WI38 (cell line): Measurements from ENCODE around the gene IRF1.

Experiments
- H3K4me3 ChIP-seq: 2 replicates; pipeline ENCODE4 v1.5.1; 2011; ENCODE audit warnings: low read depth, mild to moderate bottlenecking, control low read depth, low read length
- CTCF ChIP-seq: IDR thresholded peaks from 2 replicates; pipeline ENCODE4 v1.5.1; 2012; ENCODE audit warnings: low read depth, mild to moderate bottlenecking, control low read depth, low read length

The IRF1 gene

GRCh38 chr5:132462333-132462732, 28.2 kb downstream of the IRF1 start:
- TF ChIP-seq CTCF: no peak
- no peak overlapping the region for H3K4me3 ChIP-seq

GRCh38 chr5:132461569-132462070, 29.0 kb downstream of the IRF1 start:
- no peak overlapping the region for H3K4me3 ChIP-seq
- TF ChIP-seq CTCF: no peak

GRCh38 chr5:132460846-132461568, 29.6 kb downstream of the IRF1 start:
- TF ChIP-seq CTCF: no peak
- H3K4me3 ChIP-seq: no peak overlapping the region

- H3K4me3 ChIP-seq: no peak overlapping the region
- no peak for TF ChIP-seq CTCF
These were observed 30.4 kb downstream of the IRF1 start for GRCh38 chr5:132459983-132460838.

GRCh38 chr5:132459031-132459982, 31.3 kb downstream of the IRF1 start:
- no peak overlapping the region for H3K4me3 ChIP-seq
- TF ChIP-seq CTCF: no peak

GRCh38 chr5:132458651-132459030, 31.9 kb downstream of the IRF1 start:
- TF ChIP-seq CTCF: no peak
- no peak overlapping the region for H3K4me3 ChIP-seq
